Measurements from ENCODE around the gene SLC10A6.
"Not testable (repeated sequence)": the region's sequence is repeated elsewhere in the genome, so short reads cannot be mapped to it uniquely, and the experiment has no call there.

Gene SLC10A6

GRCh38 chr4:86848732-86849619, at the start of gene SLC10A6:
Gene SLC10A6 (minus strand): TSS chr4:86849384. CDS start chr4:86849115, 269 bp downstream.
- no peak for DNase-seq

DNA sequence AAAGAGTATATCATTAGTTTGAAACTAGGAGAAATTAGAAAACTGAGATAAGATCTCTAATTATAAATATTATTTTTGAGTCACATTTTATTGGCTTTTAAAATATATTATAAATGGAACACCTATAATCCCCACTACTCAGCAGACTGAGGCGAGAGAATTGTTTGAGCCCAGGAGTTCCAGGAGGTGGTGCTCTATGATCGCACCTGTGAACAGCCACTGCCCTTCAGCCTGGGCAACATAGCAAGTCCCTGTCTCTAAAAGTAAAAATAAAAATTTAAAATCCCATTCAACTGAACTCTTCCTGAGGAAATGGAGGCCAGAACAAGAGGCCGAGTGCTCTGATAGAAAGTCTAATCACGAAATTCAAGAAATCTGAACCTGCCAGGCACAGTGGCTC, 49.4 kb upstream of the SLC10A6 start:
- no peak for DNase-seq

- no peak for DNase-seq
These were observed 47.4 kb upstream of the SLC10A6 start for GRCh38 chr4:86896596-86896995.

DNA sequence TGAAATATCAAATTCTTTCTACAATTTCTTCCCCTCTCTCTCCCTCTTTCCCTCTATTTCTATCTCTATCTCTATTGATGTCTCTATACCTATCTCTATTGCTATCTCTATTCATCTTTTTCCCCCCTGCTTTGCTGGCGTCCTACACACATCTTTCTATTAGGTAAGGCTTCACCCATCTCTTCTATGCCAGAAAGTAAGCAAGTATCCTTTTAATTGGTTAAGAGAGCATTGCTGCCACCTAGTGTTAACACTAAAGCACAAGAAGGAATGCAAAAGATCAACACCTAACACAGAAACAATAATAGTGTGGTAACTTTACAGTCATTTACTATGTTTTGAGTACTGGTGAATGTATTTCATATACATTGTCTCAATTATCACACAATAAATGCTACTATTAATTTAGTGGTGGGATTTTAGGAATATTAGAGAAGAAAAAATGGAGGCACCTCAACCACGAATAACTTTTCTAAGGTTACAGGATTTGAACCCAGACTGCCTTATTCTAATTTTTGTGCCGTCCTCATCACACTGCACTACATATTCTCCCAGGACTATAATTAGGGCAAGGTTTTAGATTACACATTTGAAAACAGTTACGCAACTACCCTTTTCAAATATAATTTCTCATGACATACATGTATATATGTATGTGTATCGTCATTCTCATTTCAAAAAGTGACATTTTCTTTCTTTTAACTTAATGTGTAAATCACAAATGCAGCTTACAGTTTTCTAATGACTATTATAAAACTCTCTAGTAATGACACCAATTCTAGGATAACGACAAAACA, 46.7 kb upstream of the SLC10A6 start:
- no peak for DNase-seq

GRCh38 chr4:86894455-86894854, 45.3 kb upstream of the SLC10A6 start:
- DNase-seq: no peak

DNA sequence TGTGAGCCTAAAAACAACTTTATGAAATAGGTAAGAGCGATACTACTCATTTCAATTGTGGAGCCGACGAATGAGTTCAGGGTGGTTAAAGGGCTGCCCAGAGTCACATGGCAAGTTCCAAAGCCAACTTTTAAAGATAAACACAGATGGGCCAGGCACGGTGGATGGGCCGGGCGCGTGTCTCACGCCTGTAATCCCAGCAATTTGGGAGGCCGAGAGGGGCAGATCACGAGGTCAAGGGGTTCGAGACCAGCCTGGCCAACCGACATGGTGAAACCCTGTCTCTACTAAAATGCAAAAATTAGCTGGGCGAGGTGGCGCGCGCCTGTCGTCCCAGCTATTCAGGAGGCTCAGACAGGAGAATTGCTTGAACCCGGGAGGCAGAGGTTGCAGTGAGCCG, 44.0 kb upstream of the SLC10A6 start:
- no peak for DNase-seq

DNA sequence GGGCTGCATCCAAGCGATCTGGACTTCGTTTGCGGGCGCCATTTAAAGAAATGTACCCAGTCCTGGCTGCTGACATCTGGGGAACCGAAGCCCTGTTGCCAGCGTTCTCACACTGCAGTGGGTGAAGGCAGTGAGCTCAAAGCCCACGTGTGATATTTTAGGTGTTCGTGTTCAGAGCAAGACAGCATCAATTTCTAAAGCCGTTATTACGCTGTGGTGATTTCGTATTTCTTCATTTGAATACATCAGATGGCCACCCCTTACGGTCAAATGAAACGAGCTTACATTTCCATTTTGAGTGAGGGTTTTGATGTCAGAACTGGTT, 43.4 kb upstream of the SLC10A6 start:
- no peak for DNase-seq

DNA sequence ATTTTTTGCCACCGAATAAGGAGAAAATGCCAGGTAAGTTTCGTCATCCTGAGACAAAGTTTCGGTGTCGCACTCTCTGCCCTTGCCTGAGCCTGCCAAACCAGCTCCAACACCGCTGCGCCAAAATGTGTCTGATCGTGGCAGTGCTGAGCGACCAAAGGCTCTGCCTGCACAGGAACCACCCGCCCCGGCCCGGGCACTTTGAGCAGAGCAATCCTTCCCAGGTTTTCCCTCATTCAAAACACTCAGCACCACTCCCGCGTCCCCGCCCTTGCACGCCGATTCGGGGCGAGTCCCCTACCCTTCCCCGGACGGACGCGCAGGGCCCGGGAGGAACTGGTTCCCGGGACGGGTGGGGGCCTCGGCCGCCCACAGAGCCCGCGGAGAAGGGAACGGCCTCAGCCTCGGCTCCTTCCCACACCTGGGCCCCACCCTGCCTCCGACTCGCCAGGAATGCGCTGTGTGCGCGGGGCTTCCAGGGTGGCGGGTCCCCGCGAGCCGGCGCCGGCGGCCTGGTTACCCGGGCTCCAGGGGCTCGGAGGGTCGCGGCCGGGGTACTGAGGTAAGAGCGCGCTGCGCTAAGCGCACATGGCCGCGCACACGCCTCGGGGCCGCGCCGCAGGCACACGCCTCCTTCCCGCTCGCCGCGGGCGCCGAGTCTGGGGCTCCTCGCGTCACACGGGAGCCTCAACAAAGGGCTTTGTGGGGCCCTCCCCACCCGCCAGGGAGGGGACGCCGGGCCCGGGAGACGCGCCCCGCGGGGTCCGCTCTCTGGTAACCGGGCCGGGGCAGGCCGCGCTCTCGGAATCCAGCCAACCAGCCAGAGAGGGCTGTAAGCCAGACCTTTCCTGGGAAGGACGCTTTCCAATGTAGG, 42.8 kb upstream of the SLC10A6 start, which contains the start of gene C4orf36:
C4orf36 (minus strand) TSS at position 661 of the 874 bp plus-strand sequence. CDS start 902 bp downstream, outside the sequence.
- DNase-seq: peak; percentile 13

- DNase-seq: no peak
These were observed 41.6 kb upstream of the SLC10A6 start for GRCh38 chr4:86890790-86891189.

- DNase-seq: no peak
These were observed 30.5 kb upstream of the SLC10A6 start for GRCh38 chr4:86879641-86880040.

DNA sequence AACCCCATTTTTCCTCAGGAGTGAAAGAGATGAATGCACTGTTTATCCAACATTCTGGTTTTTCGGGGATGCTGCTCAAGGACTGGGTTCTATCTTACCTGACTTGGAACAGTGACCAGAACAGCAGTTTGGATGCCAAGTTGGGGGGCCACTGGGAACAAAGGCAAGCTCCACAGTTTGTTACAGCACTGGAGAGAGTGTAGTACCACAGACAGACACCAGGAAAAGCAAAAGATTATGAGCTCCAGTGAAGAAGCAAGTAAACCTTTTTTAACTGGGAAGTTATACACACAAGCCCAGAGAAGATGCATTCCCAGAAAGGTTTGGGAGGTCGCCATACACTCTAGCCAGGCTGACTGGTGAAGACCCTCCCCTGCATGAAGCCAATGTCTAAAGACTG, 29.5 kb upstream of the SLC10A6 start:
- no peak for DNase-seq

DNA sequence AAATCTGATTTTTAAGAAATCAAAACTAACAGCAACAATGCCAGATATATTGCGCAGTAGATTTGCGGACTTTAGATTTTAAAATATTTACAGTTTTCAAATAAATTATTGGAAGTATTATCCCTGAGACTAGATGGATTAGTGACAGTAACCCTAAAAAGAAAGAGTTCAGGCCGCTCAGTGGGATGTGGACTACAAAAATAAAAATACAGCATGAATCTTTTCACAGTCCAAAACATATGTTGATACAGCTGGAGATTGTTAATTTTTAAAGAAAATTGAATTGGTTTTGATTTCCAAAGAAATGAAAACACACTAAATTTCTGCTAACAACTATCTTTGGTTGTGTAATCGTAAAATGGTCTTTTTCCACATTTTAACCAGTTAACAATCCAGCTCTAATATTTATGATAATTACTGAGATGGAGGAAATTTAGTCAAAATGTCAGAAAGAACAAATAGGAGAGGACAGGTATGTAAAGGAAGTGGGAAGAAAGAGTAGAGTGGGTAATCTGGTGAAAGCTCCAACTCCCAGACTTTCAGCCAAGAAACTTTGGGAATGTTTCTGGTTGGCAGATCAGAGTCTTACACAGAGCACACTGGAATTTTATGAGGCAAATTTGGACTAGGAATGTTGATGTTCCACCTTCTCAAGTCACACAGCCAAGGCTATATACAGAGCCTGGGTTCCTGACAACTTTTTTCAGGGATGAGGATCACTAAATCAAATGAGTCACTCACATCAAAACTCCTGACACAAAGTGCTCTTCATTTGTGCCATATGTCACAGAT, 27.9 kb upstream of the SLC10A6 start:
- no peak for DNase-seq

GRCh38 chr4:86875436-86875835, 26.3 kb upstream of the SLC10A6 start:
- not testable (repeated sequence) for DNase-seq

DNA sequence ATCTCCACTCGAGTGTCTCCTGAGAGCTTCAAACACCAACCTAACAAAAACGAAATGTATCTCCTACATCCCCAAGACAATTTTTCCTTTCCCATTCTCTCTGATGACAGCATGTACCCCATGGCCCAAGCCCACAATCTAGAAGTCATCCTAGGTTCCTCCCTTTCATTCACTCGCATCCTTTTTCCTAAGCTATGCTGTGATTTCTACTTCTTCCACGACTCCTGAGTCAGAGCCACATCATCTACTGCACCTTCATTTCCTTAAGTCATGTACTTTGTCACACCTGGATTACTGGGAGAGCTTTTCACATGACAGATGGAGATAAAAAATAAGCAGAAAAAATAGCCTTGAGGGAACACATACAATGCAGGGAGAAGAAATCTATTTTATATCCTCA, 23.0 kb upstream of the SLC10A6 start:
- no peak for DNase-seq

- DNase-seq: no peak
These were observed 21.4 kb upstream of the SLC10A6 start for GRCh38 chr4:86870442-86871069.

DNA sequence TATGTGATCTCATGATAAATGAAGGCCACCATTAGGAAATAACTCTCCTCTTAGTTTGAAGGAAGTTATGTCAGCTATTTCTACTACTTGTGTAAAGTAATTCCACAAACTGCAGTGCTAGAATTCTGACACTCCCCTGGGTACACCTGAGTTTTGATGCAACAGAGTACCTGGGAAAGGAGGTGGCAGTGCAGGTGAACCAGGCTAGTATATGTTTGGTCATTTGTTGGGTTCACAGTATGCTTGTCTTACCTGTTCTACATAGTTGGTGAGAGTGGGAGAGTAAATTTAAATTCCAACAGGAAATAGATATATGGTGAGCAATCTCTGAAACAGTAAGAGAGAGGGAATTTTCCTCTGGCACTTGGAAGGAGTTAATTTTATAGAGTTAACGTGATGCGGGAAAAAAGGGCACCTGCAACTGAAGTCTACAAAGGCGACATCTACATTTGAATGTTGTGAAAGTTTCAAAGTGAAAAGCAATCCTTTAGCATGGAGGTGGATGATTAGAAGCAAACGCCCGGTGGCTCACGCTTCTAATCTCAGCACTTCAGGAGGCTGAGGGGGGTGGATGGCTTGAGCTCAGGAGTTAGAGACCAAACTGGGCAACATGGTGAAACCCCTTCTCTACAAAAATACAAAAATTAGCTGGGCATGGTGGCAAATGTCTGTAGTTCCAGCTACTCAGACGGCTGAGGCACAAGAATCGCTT, 8.3 kb upstream of the SLC10A6 start:
- no peak for DNase-seq

DNA sequence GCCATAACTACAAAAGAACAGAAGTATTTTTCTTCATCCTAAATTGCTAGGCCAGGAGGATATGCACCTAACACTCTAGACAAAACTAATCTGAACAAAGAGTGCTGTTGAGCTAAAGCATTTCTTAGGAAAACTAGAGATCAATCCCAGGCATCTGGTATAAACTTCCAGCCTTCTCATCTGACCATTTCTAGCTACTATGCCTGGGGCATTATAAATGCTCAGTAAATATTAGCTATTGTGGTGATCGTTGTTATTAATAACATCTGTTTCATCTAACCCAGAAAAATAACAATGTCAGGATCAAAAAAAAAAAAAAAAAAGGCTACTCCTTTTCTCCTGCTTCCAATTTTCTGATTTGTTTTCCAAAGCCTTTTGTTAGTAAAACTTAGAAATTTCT, 7.7 kb upstream of the SLC10A6 start:
- DNase-seq: no peak

DNA sequence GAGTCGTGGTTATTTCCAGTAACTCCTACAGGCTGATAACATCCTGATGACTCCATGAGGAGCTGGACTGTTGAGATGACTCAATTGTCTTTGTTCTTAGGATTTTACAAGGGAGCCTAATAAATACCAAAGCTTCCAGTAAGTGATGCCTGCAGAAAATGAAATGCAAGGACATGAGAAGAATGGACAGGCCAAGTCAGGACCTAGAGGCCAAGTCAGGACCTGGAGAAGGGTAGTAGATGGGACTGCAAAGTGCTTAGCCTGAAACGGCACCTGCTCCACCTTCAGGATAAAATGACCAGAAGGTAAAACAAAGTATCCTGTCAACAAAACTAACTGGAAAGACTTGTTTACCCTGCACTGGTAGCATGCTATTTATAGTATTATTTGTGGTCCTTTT, 6.4 kb upstream of the SLC10A6 start:
- no peak for DNase-seq

DNA sequence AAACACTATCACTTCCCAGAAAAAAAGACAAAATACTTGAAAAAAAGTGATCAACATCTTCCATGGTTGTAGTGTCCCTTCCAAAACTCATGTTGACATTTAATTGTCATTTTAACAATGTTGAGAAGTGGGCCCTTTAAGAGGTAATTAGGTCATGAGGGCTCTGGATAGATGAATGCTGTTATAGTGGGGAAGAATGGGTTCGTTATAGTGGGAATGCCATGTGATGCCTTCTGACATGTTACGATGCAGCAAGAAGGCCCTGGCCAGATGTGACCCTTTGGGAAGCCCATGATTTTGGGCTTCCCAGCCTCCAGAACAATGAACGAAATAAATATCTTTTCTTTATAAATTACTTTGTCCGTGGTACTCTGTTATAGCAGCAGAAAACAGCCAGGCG, 4.0 kb upstream of the SLC10A6 start:
- no peak for DNase-seq

- DNase-seq: no peak
These were observed 1.0 kb downstream of the SLC10A6 start for GRCh38 chr4:86848136-86848535.

GRCh38 chr4:86847571-86847970, 1.6 kb downstream of the SLC10A6 start:
- no peak for DNase-seq

All from NCI-H2081 treated with DMSO at 0.1 percent for 48 hours (cell line).